Colonic mucosa (tissue), 4 donors: ENCODE data around the gene LIX1L. TPM values are rescaled to one million over a fixed set of nuclear protein-coding genes. Genes with fewer than 3 reads are reported as not detected.

ENCODE experiments used
- DNase-seq: peaks from one replicate; pipeline ENCODE4 v3.0.0-alpha.2; 2020
- H3K27ac ChIP-seq: fragments of 200-600 bp; one replicate; pipeline ENCODE4 v1.8.0; 2021
- H3K27me3 ChIP-seq: fragments of 200-600 bp; one replicate; pipeline ENCODE4 v1.8.0; 2021
- H3K36me3 ChIP-seq: fragments of 200-600 bp; one replicate; pipeline ENCODE4 v1.8.0; 2021
- H3K4me1 ChIP-seq: fragments of 200-600 bp; one replicate; pipeline ENCODE4 v1.8.0; 2021; ENCODE audit warnings: mild to moderate bottlenecking
- H3K4me3 ChIP-seq: fragments of 200-600 bp; one replicate; pipeline ENCODE4 v1.8.0; 2021
- H3K9ac ChIP-seq, 2 donors: one replicate each; pipeline ENCODE4 v1.7.0; 2013; ENCODE audit warnings: control low read depth in 2 of 2, low read depth in 2 of 2, low read length in 2 of 2
- H3K9me3 ChIP-seq: fragments of 200-600 bp; one replicate; pipeline ENCODE4 v1.8.0; 2021
- intact Hi-C: fragments of 100-400 bp; cut with DNase I; formaldehyde crosslinking; loops from one replicate; pipeline ENCODE4 v1.14.1; 2022
- total RNA-seq, 2 donors: library from RNA; stranded (reverse); fragmentation: NEBNext Ultra II Directional in 1 of 2; extraction: Animal tissue kit (Norgen Biotek cat#: 25700) in 1 of 2; gene quantifications; one replicate each; pipeline ENCODE4 v1.2.1, GENCODE V29; 2021
- TF ChIP-seq, protein P1 (sequence below): fragments of 200-600 bp; IDR thresholded peaks from one replicate; pipeline ENCODE4 v1.8.0; 2022; ENCODE audit warnings: antibody characterized with exemption, mild to moderate bottlenecking
- donor health status: healthy.
- donor health status: DM: no; HTN: no; CAD: no.
- donor health status: DM: no; HTN: no; CAD: no.

The LIX1L gene
- 1 to 10 TPM; 4.7 to 8.6 TPM for total RNA-seq

DNA sequence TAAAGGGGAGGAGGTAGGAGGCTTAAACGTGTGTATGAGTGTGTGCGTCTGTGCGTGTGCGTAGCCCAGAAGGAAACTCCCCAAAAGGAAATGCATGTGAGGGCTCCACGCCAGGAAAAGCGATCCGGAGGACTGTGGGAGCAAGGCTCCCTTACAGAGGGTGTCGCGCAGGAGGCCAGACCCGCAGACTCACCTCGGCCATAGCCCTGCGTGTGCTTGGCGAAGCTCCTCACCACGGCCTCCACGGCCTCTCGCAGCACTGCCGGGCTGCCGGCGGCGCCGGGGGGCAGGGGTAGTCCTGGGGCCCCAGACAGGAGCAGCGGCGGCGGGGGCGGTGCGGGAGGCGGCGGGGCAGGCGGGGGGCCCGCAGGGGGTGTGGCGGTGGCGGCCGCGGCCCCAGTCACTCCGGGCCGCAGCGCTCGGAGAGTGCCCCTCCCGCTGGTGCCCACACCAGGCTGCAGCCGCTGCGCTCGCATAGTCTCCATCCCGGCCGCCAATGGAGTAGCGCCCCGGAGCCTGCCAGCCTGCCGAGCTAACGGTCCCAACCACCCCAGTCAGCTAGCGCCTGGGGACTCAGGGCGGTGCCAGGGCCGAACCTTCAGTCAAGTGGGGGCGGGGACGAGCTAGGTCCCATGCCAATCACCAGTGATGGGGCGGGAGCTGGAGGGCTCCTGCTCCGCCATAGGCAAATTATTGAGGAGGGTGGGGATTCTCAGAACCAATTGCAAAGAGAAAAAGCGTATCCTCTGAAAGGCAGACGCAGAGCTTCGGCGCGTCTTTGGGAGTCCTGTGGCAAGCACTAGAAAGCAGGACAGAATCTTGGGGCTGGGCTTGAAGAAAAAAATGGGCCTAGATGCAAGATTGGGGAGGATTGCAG is at the start of gene LIX1L:
TSS of gene LIX1L (minus strand) at position 575 of the 877 bp plus-strand sequence. CDS start at position 485, 90 bp downstream.
- TF ChIP-seq, protein P1, sequence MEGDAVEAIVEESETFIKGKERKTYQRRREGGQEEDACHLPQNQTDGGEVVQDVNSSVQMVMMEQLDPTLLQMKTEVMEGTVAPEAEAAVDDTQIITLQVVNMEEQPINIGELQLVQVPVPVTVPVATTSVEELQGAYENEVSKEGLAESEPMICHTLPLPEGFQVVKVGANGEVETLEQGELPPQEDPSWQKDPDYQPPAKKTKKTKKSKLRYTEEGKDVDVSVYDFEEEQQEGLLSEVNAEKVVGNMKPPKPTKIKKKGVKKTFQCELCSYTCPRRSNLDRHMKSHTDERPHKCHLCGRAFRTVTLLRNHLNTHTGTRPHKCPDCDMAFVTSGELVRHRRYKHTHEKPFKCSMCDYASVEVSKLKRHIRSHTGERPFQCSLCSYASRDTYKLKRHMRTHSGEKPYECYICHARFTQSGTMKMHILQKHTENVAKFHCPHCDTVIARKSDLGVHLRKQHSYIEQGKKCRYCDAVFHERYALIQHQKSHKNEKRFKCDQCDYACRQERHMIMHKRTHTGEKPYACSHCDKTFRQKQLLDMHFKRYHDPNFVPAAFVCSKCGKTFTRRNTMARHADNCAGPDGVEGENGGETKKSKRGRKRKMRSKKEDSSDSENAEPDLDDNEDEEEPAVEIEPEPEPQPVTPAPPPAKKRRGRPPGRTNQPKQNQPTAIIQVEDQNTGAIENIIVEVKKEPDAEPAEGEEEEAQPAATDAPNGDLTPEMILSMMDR: no peak
- H3K36me3 ChIP-seq: no peaks in the 10 kb centered on the region
- peaks cover 13% of the 10 kb centered on the region for H3K4me1 ChIP-seq
- H3K27ac ChIP-seq: peak within 1 kb of the TSS; percentile 90
- peak; percentile 96 for DNase-seq
- peak within 1 kb of the TSS; percentile 74 for H3K4me3 ChIP-seq
- H3K9ac ChIP-seq: peak within 1 kb of the TSS; percentile 44 to 70
- H3K9me3 ChIP-seq: no peaks in the 10 kb centered on the region
- intact Hi-C loops: loop anchor here (5.0 kb wide), 1 partner anchor 40 kb away; the partner anchor contains the start of gene PEX11B
- H3K27me3 ChIP-seq: peaks cover 25% of the 10 kb centered on the region

DNA sequence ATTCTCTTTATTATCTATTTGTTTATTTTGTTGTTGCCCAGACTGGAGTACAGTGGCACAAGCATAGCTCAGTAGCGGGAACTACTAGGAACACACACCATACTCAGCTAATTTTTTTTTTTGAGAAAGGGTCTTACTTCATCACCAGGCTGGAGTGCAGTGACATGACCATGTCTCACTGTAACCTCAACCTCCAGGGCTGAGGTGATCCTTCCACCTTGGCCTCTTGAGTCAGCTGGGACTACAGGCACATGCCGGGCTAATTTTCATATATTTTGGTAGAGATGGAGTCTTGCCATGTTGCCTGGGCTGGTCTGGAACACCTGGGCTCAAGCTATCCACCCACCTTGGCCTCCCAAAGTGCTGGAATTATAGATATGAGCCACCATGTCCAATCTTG is 43.9 kb upstream of the LIX1L start:
- no peaks in the 10 kb centered on the region for H3K9me3 ChIP-seq
- TF ChIP-seq, protein P1: no peak
- H3K9ac ChIP-seq: no peak overlapping the region
- H3K4me1 ChIP-seq: peaks cover 11% of the 10 kb centered on the region
- no peaks in the 10 kb centered on the region for H3K36me3 ChIP-seq
- DNase-seq: no peak
- no peaks in the 10 kb centered on the region for H3K27me3 ChIP-seq
- no peak overlapping the region for H3K4me3 ChIP-seq
- intact Hi-C loops: no loop called here
- no peak overlapping the region for H3K27ac ChIP-seq

DNA sequence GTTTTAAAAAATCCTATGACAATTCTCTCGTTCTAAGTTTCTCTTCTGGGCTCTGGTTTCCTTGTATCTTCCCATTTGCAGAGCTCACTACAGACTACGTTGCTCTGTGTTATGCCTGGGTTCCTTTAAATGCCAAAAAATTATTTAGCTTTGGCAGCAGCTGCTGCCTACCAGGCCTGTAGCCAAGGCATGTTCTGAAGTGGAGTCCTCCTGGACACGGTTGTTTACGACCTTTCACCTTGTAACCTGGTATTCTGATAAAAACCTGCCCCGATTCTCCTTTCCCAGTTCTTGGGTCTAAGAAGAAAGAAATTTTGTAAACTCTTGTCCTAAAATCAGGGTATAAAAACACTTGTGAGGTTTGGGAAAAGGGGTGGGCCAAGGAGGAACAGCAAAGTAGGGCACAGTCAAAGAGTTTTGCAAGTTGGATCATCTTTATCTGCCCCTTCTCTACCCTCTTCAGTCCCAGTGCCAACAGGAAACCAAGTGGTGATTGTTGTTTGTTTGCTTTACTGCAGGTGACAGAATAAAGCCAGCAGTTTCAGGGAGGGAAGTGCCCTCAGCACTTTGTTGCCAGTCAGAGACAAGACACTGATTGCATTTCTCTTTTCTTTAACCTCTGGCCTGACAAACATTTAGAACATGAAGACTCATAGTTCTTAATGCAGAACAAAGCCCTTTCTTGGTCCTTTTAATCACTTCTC is 41.7 kb upstream of the LIX1L start:
- TF ChIP-seq, protein P1: no peak
- Histone ChIP-seq H3K27me3 (no peaks in the 10 kb centered on the region), H3K9ac (peak overlapping the region; percentile 32 to 67), H3K36me3 (peaks cover 4% of the 10 kb centered on the region), H3K4me1 (peaks cover 11% of the 10 kb centered on the region), H3K27ac (peak overlapping the region; percentile 94), H3K9me3 (no peaks in the 10 kb centered on the region), H3K4me3 (no peak overlapping the region)
- intact Hi-C loops: no loop called here
- no peak for DNase-seq

DNA sequence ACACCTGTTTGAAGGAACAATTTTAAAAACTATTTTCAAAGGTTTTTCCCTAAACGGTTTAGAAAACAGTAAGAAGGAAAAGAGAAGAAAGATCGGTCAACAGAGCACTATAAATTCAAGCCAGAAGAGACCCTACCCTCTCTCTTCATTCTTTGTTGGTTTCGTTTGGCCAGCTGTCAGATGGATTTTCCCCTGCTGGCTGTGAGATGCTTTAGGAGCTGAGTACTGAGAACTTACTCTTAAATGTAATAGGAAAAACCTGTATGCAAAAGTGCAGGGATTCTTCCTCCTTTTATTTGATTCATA is 39.9 kb upstream of the LIX1L start:
- no peak for DNase-seq
- Histone ChIP-seq H3K36me3 (peaks cover 9% of the 10 kb centered on the region), H3K27ac (peak overlapping the region; percentile 94), H3K9ac (peak overlapping the region in 1 of 2 donors; percentile 100), H3K9me3 (no peaks in the 10 kb centered on the region), H3K4me1 (peaks cover 11% of the 10 kb centered on the region), H3K4me3 (peak overlapping the region; percentile 79), H3K27me3 (no peaks in the 10 kb centered on the region)
- TF ChIP-seq, protein P1: no peak
- intact Hi-C loops: no loop called here

DNA sequence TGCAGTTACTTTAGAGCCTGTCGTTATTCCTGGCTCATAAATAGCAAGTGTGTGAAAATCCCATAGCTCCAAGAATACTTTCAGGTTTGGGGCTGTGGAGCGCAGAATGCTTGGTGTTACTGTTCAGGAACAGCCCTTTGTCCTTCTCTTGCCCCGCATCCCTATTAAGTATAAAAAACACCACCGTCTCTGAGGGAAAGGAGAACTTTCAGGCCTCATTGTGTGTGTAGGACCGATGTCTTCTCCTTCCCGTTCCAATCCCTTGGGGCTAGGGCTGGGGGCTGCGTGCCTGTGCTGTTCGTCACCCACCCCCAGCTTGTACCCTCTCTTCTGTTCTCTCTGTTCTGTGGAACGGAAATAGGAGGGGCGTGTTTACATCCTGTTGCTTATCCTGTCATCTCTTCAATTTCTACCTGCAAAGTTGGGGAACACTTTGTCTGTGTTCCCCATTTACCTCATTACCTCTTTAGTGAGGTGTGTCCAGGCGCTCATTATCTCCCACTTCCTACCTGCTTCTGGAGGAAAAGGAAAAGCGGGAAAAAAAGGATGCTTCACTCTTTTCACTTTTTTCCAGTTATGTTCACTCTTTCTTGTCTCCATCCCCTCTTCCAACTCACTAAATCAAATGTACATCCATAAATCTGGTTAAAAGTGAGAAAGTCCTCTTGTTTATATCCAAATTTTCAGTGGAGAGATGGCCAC is 39.4 kb upstream of the LIX1L start:
- Histone ChIP-seq H3K27ac (peak overlapping the region; percentile 94), H3K9me3 (no peaks in the 10 kb centered on the region), H3K36me3 (peaks cover 9% of the 10 kb centered on the region), H3K4me3 (peak overlapping the region; percentile 79), H3K4me1 (peaks cover 11% of the 10 kb centered on the region), H3K9ac (peak overlapping the region; percentile 69 to 100), H3K27me3 (no peaks in the 10 kb centered on the region)
- intact Hi-C loops: no loop called here
- TF ChIP-seq, protein P1: no peak
- DNase-seq: no peak
